ENCODE measurements around the gene MAPK11.

MAPK11 gene

GRCh38 chr22:50250555-50251476 lies 19.4 kb downstream of the MAPK11 start, which contains the start of gene HDAC10:
TSS of gene HDAC10 (minus strand) at chr22:50251265. CDS start at chr22:50251032, 233 bp downstream.
- Histone ChIP-seq H2BK12ac (ENCODE audit: low read length in 2 of 2) (peak within 1 kb of the TSS in 1 of 2 experiments; percentile 49), H3K4me1 (ENCODE audit: control insufficient read depth, insufficient read depth, low read depth, low read length) (peaks cover 38% of the 10 kb centered on the region), H3K27me3 (ENCODE audit: control insufficient read depth in 1 of 2, insufficient read depth in 1 of 2, low read length in 2 of 2) (no peaks in the 10 kb centered on the region), H4K91ac (ENCODE audit: low read length) (peak within 1 kb of the TSS; percentile 47), H3K23ac (ENCODE audit: low read length in 2 of 2) (peak within 1 kb of the TSS in 1 of 2 experiments; percentile 61), H3K9ac (ENCODE audit: low read length) (peak within 1 kb of the TSS; percentile 93), H3K14ac (ENCODE audit: low read length in 2 of 2) (peak within 1 kb of the TSS in 1 of 2 experiments; percentile 93), H2BK15ac (ENCODE audit: low read depth, poor library complexity, severe bottlenecking) (no peak within 1 kb of the TSS), H3K36me3 (ENCODE audit: control insufficient read depth in 1 of 2, insufficient read depth in 2 of 2, low read depth in 1 of 2, low read length in 2 of 2) (peaks cover 23 to 78% of the 10 kb centered on the region in 2 experiments), H3K9me3 (ENCODE audit: control insufficient read depth, low read length) (no peaks in the 10 kb centered on the region), H4K8ac (ENCODE audit: low read length) (peak within 1 kb of the TSS; percentile 85), H3K4me2 (ENCODE audit: low read length, poor library complexity, severe bottlenecking) (peak within 1 kb of the TSS; percentile 94), H3K4ac (ENCODE audit: low read depth in 1 of 2, low read length in 2 of 2) (peak within 1 kb of the TSS; percentile 71 to 95), H3K79me1 (replicated peaks; ENCODE audit: low read length, poor library complexity, severe bottlenecking) (peaks cover 32% of the 10 kb centered on the region), H3K4me3 (ENCODE audit: insufficient read depth in 1 of 2, low read depth in 1 of 2, low read length in 2 of 2) (peak within 1 kb of the TSS; percentile 78 to 87), H2BK5ac (ENCODE audit: low read depth, low read length, poor library complexity, severe bottlenecking) (peak within 1 kb of the TSS; percentile 20), H2AFZ (ENCODE audit: low read depth, low read length) (peak within 1 kb of the TSS; percentile 67), H2AK5ac (ENCODE audit: low read length, severe bottlenecking) (peak within 1 kb of the TSS; percentile 58), H2BK120ac (ENCODE audit: low read depth, low read length) (peak within 1 kb of the TSS; percentile 61), H3K18ac (ENCODE audit: low read depth in 1 of 2, low read length in 2 of 2) (peak within 1 kb of the TSS; percentile 84 to 94), H3K27ac (ENCODE audit: low read length, poor library complexity, severe bottlenecking) (peak within 1 kb of the TSS; percentile 13)
- DNase-seq, result peak; percentile 85
- WGBS, result under 1% methylated on average over 72 of the region's 81 CpGs

- Histone ChIP-seq H3K36me3 (ENCODE audit: control insufficient read depth in 1 of 2, insufficient read depth in 2 of 2, low read depth in 1 of 2, low read length in 2 of 2) (peaks cover 26 to 78% of the 10 kb centered on the region in 2 experiments), H3K4me2 (ENCODE audit: low read length, poor library complexity, severe bottlenecking) (peak overlapping the region; percentile 94), H4K91ac (ENCODE audit: low read length) (peak overlapping the region; percentile 47), H2BK5ac (ENCODE audit: low read depth, low read length, poor library complexity, severe bottlenecking) (no peak overlapping the region), H3K27me3 (ENCODE audit: control insufficient read depth in 1 of 2, insufficient read depth in 1 of 2, low read length in 2 of 2) (no peaks in the 10 kb centered on the region), H3K4me3 (ENCODE audit: insufficient read depth in 1 of 2, low read depth in 1 of 2, low read length in 2 of 2) (peak overlapping the region; percentile 78 to 87), H3K23ac (ENCODE audit: low read length in 2 of 2) (peak overlapping the region in 1 of 2 experiments; percentile 36), H2BK12ac (ENCODE audit: low read length in 2 of 2) (peak overlapping the region in 1 of 2 experiments; percentile 49), H2AFZ (ENCODE audit: low read depth, low read length) (no peak overlapping the region), H3K4me1 (ENCODE audit: control insufficient read depth, insufficient read depth, low read depth, low read length) (peaks cover 44% of the 10 kb centered on the region), H3K9me3 (ENCODE audit: control insufficient read depth, low read length) (no peaks in the 10 kb centered on the region), H2BK15ac (ENCODE audit: low read depth, poor library complexity, severe bottlenecking) (no peak overlapping the region), H3K4ac (ENCODE audit: low read depth in 1 of 2, low read length in 2 of 2) (peak overlapping the region in 1 of 2 experiments; percentile 71), H4K8ac (ENCODE audit: low read length) (peak overlapping the region; percentile 35), H3K27ac (ENCODE audit: low read length, poor library complexity, severe bottlenecking) (no peak overlapping the region), H2BK120ac (ENCODE audit: low read depth, low read length) (no peak overlapping the region), H3K9ac (ENCODE audit: low read length) (peak overlapping the region; percentile 93), H2AK5ac (ENCODE audit: low read length, severe bottlenecking) (no peak overlapping the region), H3K79me1 (replicated peaks; ENCODE audit: low read length, poor library complexity, severe bottlenecking) (peaks cover 38% of the 10 kb centered on the region), H3K14ac (ENCODE audit: low read length in 2 of 2) (peak overlapping the region in 1 of 2 experiments; percentile 93), H3K18ac (ENCODE audit: low read depth in 1 of 2, low read length in 2 of 2) (peak overlapping the region in 1 of 2 experiments; percentile 94)
- 88% methylated on average over 11 of the region's 11 CpGs for WGBS
- DNase-seq, result no peak
These were observed 20.0 kb downstream of the MAPK11 start for GRCh38 chr22:50250249-50250554.

- H2BK15ac ChIP-seq (ENCODE audit: low read depth, poor library complexity, severe bottlenecking), result no peak overlapping the region
- peaks cover 44% of the 10 kb centered on the region for H3K4me1 ChIP-seq (ENCODE audit: control insufficient read depth, insufficient read depth, low read depth, low read length)
- H3K79me1 ChIP-seq (replicated peaks; ENCODE audit: low read length, poor library complexity, severe bottlenecking), result peaks cover 38% of the 10 kb centered on the region
- no peaks in the 10 kb centered on the region for H3K27me3 ChIP-seq (ENCODE audit: control insufficient read depth in 1 of 2, insufficient read depth in 1 of 2, low read length in 2 of 2)
- WGBS, result 94% methylated on average over 32 of the region's 32 CpGs
- peak overlapping the region; percentile 78 to 87 for H3K4me3 ChIP-seq (ENCODE audit: insufficient read depth in 1 of 2, low read depth in 1 of 2, low read length in 2 of 2)
- peak overlapping the region in 1 of 2 experiments; percentile 49 for H2BK12ac ChIP-seq (ENCODE audit: low read length in 2 of 2)
- H3K18ac ChIP-seq (ENCODE audit: low read depth in 1 of 2, low read length in 2 of 2), result peak overlapping the region in 1 of 2 experiments; percentile 94
- H3K9me3 ChIP-seq (ENCODE audit: control insufficient read depth, low read length), result no peaks in the 10 kb centered on the region
- H3K4ac ChIP-seq (ENCODE audit: low read depth in 1 of 2, low read length in 2 of 2), result peak overlapping the region in 1 of 2 experiments; percentile 71
- H3K9ac ChIP-seq (ENCODE audit: low read length), result peak overlapping the region; percentile 93
- peak overlapping the region; percentile 47 for H4K91ac ChIP-seq (ENCODE audit: low read length)
- H3K23ac ChIP-seq (ENCODE audit: low read length in 2 of 2), result peak overlapping the region in 1 of 2 experiments; percentile 34
- H3K4me2 ChIP-seq (ENCODE audit: low read length, poor library complexity, severe bottlenecking), result peak overlapping the region; percentile 94
- H2AFZ ChIP-seq (ENCODE audit: low read depth, low read length), result no peak overlapping the region
- H4K8ac ChIP-seq (ENCODE audit: low read length), result peak overlapping the region; percentile 38
- H2AK5ac ChIP-seq (ENCODE audit: low read length, severe bottlenecking), result no peak overlapping the region
- H3K36me3 ChIP-seq (ENCODE audit: control insufficient read depth in 1 of 2, insufficient read depth in 2 of 2, low read depth in 1 of 2, low read length in 2 of 2), result peaks cover 26 to 72% of the 10 kb centered on the region in 2 experiments
- no peak overlapping the region for H2BK5ac ChIP-seq (ENCODE audit: low read depth, low read length, poor library complexity, severe bottlenecking)
- H2BK120ac ChIP-seq (ENCODE audit: low read depth, low read length), result no peak overlapping the region
- H3K14ac ChIP-seq (ENCODE audit: low read length in 2 of 2), result peak overlapping the region in 1 of 2 experiments; percentile 93
- no peak for DNase-seq
- H3K27ac ChIP-seq (ENCODE audit: low read length, poor library complexity, severe bottlenecking), result no peak overlapping the region
These were observed 20.6 kb downstream of the MAPK11 start for GRCh38 chr22:50249341-50250248.
